Stimulated activated naive CD4-positive, alpha-beta T cell treated with Interleukin-2 at 50 U/mL for 16 hours (primary cell): ENCODE measurements around the gene CDK2AP2.

Source experiments
- DNase-seq: peaks from one replicate; lab custom pipeline; 2025; lab: John Stamatoyannopoulos, UW

CDK2AP2 gene

DNA sequence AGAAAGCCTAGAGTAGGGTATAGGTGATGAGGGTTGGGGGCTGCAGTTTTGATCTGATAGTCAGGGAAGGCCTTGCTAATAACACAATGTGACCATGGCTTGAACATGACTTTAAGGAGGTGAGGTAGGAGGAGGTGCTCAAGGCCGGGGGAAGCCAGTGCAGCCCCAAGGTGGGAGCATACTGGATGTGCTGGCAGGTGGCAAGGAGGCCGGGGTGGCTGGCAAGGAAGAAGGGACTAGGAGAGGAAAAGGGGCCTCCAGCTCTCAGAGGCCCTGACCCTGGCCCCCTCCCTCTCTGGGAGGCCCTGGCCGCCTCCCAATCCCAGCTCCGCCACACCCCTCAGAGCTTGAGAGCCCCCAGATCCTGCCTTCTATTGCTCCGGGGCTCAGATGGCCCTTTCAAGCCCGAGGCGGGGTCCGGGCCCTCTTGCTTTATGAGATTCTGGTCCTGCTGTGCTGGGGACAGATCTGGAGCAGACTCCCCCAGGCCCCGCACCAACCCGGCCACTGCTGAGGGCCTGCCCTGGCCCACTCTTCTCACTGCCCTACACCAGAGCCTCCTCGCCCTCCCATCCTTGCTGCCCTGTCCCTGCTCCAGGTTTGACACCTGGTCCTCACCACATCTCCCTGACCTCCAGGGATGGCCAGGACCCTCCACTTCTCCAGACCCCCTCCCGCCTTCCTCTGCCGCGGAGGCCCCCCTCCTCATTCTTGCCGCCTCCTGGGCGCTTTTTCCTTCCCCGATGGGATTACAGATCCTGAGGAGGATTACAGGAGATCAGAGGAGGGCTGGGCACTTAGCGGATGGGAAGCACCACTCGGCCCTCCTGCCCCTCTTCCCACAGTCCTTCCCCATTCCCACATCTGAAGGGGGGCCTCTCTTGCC, 4.6 kb downstream of the CDK2AP2 start:
- no peak for DNase-seq

DNA sequence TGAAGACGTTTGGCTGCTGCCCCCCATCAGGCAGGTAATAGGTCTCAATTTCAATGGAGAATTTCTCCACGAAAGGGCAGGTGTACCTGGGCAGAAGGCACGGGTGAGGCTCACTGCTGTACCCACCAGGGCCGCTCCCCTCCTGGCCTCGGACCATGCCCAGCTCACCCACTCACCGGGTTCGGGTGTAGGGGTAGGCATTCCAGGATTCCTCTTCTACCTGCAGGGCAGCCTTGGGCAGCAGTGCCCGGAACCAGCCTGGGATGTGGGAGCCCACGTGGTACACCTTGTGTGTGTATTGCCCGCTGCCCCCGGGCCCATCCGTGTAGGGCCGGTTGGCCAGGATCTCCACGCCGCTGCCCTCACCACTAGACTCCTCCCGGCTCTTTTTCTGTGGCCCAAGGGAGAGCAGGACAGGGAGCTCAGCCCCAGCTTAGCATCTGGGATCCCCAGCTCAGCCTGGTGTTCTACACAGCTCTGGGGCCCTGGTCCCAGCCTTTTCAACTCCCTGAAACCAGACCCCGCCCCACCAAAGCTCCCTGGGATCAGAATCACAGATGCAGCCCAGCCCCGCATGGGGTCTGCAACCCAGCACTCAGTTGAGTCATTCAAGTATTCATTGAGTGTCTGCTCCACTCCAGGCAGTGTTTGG, 5.5 kb downstream of the CDK2AP2 start:
- DNase-seq: no peak

DNA sequence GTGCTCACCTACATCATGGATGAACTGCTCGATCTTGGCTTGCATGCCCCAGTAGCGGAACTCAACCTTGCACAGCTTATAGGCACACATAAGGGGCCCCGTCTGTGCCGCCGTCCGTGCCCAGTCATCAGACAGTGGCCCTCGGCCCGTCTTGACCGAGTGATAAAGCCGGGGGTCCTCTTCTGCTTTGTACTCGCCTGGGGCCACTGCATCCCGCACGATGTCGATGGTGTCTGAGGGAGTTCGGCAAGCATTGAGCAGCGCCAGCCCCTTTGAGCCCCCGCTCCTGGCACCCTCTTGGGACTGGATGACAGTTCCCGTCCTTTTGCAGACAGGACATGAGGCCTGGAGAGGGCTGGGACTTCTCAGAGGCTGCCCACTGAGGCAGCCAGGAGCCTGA, 6.1 kb downstream of the CDK2AP2 start:
- no peak for DNase-seq

DNA sequence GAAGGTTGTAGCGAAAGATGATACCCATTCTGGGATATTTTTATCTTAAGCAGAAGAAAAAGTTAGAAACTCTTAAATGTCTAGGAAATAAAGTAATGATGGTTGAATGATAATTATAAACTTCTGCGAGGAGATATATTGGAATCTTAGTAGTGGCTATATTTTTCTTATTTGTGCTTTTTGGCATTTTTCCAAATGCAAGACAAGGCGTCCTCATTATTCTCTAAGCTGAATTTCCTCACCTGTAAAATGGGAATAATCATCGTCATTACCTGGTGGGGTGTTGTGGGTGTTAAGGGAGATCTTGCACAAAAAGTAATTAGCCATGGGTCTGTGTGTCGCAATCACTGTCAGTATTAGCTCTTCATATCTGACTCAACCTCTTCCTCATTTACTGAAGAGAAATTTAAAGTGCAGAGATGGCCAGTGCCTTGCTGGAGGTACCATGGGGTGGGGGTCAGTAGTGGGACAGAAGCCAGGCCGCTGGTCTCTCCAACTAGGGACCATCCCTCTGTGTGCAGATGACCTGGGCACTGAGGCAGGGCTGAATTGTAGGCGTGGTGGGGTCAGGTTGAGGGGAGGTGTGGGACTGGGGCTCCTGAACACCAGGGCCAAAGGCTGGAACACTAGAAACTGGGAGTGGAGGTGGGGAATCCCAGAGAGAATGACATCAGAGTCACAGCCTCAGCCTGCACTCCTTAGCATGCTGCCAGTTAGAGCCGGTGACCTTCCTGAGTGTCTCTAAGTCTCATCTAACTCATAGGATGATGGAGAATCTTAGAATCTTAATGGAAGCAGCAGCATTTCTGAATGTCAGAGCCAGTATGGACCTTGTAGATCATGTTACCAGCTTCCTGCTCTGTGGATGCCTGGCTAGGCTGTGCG, 6.9 kb downstream of the CDK2AP2 start:
- no peak for DNase-seq

DNA sequence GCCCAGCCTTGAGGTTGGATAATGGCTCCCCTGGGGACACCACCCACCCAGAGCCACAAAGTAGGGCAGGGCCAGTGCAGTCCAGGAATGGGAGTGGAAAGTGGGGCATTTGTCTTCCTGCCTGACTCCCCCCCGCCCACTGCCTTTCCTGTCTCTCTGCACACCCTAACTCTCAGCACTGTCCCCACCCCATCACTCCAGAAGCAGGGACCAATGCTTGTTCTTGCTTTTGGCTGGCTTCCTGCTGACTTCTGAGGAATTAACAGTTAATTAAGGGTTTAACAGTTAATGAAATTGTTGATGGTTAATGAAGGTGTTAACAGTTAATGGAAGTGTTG, 7.5 kb downstream of the CDK2AP2 start:
- no peak for DNase-seq

DNA sequence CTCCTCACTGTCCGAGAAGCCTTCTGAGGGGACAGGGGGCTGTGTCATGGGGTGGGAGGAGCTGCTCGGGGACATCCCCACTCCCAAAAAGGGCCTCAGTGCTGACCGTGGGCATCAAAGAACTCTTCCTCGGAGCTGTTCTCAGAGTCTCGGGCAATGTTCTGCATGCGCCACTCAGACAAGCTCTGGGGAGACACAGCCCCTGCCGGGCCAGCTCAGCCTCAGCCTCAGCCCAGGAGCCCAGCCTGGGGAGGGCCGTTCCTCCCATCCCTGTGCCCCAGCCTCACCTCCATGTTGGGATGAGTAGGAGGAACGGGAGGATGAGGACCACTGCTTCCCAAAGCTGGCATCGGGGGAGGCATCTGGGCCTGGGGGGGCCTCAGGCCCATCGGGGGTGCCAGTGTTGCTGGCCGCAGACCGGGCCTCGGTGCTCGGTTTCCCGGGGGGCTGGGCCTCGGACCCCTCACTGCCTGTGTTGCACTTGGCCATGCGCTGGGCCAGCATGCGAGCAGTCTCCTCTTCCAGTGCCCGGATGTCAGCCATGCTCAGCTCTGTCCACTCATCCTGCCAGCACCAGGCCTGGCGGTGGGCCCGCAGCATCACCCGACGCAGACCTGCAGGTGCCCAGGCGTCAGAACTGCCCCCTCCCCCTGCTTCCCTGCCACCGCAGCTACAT, 8.0 kb downstream of the CDK2AP2 start:
- no peak for DNase-seq

DNA sequence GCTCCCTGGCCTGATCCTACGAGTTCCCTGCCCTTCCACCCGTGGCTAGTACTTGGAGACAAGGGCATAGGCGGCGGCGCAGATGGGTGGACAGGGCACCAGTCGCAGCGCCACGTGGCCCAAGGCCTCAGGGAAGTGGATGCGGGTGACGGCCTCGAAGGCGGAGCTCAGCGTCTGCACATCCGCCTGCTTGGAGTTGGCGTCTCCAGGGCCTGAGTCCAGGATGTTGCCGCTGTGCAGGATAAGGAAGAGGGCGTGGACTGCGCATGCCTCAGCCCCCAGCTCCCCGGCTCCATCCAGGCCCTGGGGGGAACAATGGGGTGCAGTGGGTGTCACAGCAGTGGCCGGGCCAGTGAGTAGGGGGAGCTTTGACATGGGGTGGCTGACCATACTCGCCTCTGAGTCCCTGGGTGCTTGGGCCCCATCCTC, 9.4 kb downstream of the CDK2AP2 start:
- DNase-seq: no peak

DNA sequence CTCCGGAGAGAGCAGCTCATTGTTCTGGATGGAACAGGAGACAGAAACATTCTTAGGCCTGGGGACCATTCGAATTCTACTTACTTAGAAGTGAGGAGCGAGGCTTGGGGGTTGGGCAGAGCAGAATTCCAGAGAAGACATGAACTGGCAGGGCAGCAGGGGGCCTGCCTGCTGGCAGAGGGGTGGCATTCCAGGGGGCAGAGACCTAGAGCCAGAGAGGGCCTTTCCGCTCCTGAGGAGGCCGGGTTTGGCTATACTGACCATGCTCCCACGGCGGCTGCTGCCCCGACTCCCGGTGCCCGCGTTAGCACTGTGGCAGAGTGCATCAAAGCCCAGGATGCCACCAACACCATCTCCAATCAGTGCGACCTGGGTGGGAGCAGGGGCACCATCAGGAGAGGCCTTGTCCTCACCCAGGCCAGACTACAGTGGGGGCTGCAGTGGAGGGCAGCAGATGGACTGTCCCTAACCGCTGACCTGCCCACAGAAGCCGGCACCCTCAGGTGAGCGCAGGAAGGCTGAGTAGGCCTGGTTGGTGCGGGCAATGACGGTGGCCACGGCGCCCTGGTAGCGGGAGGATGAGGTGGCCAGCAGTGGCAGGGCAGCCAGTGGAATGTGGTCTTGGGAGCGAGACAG, 10.2 kb downstream of the CDK2AP2 start:
- DNase-seq: no peak

DNA sequence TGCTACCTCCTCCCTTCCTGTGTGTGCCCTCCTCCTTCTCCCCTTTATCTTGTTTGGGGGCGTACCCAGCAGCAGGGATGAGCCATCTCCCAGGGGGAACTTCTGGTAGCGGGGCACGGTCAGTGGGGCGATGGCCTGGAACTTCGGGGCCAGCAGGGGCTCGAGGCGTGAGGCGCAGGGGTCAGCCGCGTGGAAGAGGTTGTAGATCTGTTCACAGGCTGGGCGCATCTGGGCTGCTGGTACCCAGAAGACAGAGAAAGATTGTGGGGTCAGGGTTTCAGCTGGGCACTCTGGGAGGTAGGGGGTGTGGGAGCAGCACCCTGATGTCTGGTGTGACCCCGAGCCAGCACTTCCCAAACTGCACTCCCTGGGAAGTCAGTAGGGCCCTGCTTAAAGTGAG, 11.8 kb downstream of the CDK2AP2 start:
- DNase-seq: no peak

DNA sequence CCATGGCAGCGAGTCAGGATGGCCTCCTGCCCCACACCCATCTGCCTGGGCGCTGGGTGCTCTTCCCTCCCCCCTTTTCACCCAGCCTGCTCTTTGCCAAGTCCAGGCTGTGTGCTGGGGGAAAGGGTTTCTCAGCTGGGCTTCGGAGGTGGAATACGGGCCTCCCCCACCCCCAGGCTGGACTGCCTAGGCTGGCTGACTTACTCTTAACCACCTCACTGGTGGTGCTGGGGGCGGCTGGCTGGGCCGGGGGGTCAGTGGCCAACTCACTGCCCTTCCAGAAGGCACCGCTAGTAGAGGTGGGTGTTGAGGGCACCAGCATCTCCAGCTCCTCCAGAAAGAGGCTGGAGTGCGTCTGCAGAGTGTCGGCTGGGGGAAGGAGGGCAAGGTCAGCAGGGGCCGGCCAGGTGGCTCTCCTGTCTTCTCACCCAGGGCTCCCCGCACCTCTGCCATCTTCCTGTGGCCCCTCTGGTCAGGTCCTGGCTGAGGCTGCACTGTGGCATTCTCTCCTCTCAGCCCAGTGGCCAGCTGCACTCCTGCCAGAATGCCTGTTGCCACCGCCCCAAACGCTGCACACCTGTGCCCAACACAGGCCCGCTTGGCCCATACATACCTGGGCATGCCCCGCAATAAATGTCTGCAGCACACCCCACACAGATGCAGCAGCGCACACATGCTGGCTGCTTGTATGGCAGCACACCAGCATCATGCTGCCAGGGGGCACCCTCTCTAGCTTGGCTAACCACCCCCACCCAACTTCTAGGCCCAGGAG, 12.5 kb downstream of the CDK2AP2 start:
- no peak for DNase-seq

DNA sequence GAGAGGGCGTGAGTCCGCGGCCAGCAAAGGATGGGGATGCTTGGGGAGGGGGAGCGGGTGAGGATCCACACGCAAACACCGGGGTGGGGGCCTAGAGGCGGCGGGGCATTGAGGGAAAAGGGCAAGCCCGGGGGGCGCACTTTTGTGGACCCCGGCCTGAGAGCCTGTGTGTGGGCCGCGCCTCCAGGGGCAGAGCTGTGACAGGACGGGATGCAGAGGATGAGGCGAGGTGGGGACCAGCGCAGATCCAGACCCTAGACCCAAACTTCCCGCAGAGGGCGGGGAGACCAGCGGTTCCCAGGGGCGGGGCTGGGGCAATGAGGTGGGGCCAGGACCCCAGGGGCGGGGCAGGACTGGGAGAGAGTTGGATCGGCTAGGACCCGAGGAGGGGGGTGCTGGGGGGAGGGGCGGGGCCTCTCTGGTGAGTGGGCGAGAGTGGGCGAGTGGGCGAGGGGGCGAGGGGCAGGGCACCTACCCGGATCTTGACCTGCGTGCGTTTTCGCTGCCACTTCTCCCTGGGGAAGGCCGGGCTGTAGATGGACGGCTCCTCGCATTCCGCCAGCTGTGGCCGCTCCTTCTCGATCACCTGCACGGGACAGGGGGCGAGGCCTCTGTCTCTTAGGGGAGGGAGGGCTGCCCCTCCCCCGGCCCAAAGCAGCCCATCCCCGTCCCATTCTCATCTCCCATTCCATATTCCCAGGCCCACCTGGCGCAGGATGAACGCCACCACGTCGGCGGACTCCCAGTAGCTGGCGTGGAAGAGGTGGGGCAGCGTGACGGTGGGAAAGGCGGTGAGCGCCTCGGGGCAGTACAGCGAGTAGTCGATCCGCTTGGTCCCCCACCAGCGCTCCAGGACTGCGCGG, 13.4 kb downstream of the CDK2AP2 start:
- no peak for DNase-seq

DNA sequence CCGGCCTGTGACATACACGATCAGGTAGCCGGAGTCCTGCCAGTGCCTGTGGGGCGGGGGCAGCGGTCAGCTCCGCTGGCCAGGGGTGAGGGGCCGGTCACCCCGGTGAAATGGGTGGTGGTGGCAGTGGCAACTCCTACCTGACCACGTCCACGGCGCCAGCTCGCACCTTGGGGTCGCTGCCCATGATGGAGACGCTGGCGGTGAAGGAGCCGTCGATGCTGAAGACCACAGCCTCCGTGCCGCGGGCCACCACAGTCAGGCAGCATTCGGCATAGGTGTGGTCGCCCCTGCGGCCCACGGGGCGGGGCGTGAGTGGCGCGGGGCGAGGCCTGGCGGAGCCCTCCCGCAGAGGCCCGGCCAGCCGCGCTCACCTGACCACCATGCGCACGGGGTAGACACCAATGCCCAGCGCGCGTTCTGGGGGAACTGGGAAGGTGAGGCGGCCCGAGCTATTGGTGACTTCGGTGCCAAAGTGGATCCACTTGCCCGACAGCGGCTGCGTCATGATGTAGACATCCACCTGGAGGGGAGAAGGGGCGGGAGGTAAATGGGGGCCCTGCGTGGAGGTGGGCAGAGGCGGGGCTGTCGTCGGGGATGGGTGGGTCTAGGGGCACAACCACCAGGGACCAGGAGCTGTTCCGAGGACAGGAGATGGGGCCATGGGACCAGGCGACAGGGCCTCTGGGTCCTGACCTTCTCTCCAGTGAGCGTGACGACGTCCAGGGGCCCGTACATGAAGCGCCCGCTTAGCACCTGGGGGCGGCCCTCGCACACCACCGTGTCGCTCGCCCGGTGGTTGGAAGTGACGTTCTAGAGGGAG, 14.2 kb downstream of the CDK2AP2 start:
- no peak for DNase-seq

DNA sequence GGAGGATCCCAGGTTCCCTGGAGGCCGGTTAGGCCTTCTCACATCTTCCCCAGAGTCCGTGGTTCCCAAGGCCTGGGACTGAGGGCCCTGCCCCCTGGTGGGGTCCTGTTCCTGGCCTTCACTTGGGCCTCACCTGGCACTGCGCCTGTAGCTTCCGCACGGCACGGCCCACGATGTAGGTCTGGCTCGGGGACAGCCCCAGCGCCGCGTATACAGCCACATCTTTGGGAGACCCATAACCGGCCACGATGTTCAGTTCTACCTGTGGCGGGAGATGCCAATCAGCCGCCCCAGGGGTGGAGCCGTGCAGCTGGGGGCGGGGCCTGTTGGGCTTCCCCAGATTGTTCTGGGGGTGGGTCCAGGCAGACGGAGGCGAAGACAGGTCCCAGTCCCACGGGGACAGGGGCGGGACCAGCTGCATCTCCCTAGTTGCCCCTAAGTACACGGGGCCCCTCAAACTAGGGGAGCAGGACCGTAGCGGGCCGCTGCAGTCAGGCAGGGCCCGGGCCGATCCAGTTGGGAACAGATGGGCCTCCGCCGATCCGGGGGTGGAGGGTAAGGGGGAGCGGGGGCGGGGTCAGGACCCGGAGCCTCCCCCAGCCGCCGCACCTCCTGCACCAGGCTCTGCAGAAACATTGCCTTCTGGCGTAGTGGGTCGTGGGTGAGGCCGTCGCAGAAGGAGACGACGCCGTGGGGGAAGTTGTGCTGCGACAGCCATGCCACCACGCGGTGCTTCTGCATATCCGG, 15.0 kb downstream of the CDK2AP2 start:
- peak; percentile 7 for DNase-seq

DNA sequence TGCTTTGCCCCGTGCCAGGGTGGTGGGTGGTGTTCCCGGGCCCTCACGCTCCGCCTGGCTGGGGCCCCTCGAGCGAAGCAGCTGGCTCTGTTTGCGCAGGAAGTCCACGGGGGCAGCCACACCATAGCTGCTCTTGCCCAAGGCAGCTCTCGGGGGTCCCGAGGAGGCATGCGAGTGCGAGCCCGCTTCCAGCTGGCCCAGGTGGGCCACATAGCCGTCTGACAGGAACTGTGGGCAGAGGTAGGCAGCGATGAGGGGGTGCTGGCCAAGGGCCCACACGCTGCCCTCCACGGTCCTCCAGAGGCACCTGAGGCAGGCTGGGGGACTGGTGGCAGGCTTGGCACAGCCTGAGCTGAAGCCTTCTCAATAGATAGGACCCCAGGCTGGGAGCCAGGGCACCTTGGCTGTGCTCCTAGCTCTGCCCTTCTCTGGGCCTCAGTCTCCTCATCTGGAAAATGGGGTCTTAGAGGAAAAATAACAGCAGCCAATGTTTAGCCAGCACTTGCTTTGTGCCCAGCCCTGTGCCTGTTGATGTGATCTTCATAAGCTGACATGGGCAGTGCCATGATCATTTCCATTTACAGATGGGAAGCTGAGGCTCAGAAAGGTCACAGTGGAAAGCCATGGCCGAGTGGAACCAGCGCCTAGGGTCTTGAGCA, 15.8 kb downstream of the CDK2AP2 start:
- DNase-seq: no peak

DNA sequence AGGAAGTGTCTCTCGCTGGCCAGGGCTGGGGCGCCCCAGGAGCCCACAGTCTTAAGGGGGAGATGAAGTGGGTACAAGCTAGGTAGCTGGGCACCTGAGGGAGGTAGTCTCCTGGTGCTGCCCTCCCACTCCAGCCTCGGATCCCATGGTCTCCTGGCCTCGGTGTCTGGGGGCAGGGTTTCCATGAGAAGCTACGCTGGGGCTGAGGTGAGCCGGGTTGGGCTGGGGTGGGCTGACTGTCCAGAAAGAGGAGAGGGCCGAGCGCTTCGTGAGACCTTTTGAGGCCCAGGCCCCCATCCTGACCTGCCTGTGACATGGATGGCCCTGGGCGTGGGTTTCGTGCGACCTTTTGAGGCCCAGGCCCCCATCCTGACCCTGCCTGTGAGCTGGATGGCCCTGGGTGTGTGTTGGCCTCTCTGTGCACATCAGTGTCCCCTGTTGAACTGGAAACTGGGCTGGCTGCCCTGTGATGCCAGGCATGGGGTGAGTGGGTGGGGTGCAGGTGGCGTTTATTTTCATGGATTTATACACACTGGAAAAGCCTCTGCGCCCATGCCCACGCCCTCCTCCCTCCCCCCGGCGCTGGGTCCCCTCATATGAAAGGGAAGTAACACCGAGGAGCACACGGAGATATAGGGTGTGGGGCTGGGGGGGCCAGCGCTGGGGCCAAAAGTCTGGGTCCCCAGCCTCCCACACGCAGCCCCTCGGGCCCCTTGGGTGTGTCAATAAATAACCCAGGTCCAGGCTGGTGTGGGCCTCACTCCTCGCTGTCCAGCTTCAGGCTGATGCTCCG, 16.5 kb downstream of the CDK2AP2 start:
- no peak for DNase-seq

DNA sequence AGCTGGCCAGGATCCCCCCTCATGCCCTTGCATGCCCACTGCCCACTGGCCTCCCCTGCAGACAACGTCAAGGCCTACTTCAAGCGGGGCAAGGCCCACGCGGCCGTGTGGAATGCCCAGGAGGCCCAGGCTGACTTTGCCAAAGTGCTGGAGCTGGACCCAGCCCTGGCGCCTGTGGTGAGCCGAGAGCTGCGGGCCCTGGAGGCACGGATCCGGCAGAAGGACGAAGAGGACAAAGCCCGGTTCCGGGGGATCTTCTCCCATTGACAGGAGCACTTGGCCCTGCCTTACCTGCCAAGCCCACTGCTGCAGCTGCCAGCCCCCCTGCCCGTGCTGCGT, 17.3 kb downstream of the CDK2AP2 start:
- no peak for DNase-seq
